ENCODE measurements around the gene EPHX1. TPM values are rescaled to one million over a fixed set of nuclear protein-coding genes. Genes with fewer than 3 reads are reported as not detected.
"Not testable (repeated sequence)": the region's sequence is repeated elsewhere in the genome, so short reads cannot be mapped to it uniquely, and the experiment has no call there.

EPHX1 gene
- total and polyA plus RNA-seq, 2 donors from 2014 or later: 78.6 to 178 TPM

DNA sequence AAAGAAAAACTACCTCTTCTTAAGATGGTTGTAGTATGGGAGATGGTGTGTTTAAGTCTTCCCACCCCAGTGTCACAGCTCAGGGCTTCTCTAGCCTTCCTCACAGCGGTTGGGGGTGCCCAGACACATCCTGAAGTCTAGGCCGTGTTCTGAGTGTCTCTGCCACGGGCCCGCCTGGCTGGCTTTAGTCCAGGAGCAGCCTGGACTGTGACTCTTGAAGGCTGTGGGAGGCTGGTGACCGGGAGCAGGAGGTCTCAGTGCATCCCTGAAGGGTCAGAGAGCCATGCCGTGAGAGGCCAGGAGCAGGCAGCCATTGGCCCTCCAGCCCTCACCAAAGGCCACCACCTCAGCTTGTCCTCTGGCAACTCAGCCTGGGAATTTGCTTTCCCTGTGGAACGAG lies 4.5 kb downstream of the EPHX1 start:
- intact Hi-C loops (cut with DNase I): no loop called here
- no peaks in the 10 kb centered on the region for H3K27me3 ChIP-seq (ENCODE audit: control insufficient read depth, insufficient read depth, low read length)

DNA sequence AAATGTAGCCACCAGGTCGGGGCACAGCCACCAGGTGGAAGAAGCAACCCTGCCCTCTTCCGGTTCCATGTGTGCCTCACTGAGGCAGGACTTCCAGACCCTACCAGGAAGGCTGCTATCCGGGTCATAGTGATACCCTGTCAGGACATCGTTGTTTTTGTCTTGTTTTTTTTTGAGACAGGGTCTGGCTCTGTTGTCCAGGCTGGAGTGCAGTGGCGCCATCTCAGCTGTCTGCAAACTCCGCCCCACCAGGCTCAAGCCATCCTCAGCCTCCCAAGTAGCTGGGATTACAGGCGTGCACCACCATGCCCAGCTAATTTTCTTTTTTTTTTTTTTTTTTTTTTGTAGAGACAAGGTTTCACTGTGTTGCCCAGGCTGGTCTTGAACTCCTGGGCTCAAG lies 5.2 kb downstream of the EPHX1 start:
- FAIRE-seq; intact Hi-C loops (cut with DNase I): not testable (repeated sequence)
- H3K27ac ChIP-seq (ENCODE audit: low read depth in 2 of 2, low read length in 2 of 2): peak overlapping the region; percentile 82 to 84

More for the DNA sequence above, 4.5 kb downstream of the EPHX1 start:
- no peaks in the 10 kb centered on the region for H3K9me3 ChIP-seq (ENCODE audit: control insufficient read depth in 2 of 3, insufficient read depth in 1 of 3, low read length in 3 of 3)
- DNase-seq (no peak), FAIRE-seq (no peak)
- peak overlapping the region; percentile 82 to 84 for H3K27ac ChIP-seq (ENCODE audit: low read depth in 2 of 2, low read length in 2 of 2)
- H3K36me3 ChIP-seq (ENCODE audit: control insufficient read depth in 2 of 3, insufficient read depth in 3 of 3, low read length in 3 of 3): no peaks in the 10 kb centered on the region
- peaks cover 0 to 60% (median 56%) of the 10 kb centered on the region in 3 donors for H3K4me1 ChIP-seq (ENCODE audit: control insufficient read depth in 2 of 3, insufficient read depth in 2 of 3, low read depth in 1 of 3, low read length in 3 of 3)
- peak overlapping the region in 1 of 3 donors; percentile 38 for H3K4me3 ChIP-seq (ENCODE audit: low read length in 3 of 3)
- peak overlapping the region in 1 of 3 donors; percentile 53 for H3K9ac ChIP-seq (ENCODE audit: low read length in 3 of 3)
- TF ChIP-seq, protein P1, sequence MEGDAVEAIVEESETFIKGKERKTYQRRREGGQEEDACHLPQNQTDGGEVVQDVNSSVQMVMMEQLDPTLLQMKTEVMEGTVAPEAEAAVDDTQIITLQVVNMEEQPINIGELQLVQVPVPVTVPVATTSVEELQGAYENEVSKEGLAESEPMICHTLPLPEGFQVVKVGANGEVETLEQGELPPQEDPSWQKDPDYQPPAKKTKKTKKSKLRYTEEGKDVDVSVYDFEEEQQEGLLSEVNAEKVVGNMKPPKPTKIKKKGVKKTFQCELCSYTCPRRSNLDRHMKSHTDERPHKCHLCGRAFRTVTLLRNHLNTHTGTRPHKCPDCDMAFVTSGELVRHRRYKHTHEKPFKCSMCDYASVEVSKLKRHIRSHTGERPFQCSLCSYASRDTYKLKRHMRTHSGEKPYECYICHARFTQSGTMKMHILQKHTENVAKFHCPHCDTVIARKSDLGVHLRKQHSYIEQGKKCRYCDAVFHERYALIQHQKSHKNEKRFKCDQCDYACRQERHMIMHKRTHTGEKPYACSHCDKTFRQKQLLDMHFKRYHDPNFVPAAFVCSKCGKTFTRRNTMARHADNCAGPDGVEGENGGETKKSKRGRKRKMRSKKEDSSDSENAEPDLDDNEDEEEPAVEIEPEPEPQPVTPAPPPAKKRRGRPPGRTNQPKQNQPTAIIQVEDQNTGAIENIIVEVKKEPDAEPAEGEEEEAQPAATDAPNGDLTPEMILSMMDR (IDR thresholded peaks at IDR 0.05; ENCODE audit: borderline replicate concordance, extremely low read depth, insufficient read depth): no peak

DNA sequence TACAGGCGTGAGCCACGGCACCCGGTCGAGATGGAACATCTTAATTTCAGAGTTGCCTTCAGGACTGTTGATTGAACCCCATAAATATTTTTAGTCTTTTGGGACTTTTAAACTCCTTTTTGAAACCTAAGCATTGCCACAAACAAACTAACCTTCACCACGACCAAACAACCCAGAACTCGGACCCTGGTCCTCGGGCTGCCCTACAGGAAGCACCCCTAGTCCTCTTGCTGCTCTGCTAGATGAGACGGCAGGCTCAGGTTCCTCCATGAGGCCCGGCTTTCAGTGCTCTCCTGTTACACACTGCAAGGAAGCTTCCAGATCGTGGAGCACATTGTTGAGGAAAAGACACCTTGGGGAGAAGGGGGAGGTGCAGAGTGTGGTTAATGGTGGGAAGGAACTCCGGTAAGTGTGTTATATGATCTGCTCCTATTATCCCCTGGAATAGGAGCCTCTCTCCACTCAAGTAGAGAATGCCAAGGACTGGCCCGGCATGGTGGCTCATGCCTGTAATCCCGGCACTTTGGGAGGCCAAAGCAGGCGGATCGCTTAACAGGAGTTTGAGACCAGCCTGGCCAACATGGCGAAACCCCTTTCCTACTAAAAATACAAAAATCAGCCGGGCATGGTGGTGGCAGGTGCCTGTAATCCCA lies 5.7 kb downstream of the EPHX1 start:
- TF ChIP-seq, protein P1 (IDR thresholded peaks at IDR 0.05; ENCODE audit: borderline replicate concordance, extremely low read depth, insufficient read depth): no peak
- Histone ChIP-seq H3K9ac (ENCODE audit: low read length in 3 of 3) (no peak overlapping the region), H3K4me1 (ENCODE audit: control insufficient read depth in 2 of 3, insufficient read depth in 2 of 3, low read depth in 1 of 3, low read length in 3 of 3) (peaks cover 0 to 60% (median 56%) of the 10 kb centered on the region in 3 donors), H3K9me3 (ENCODE audit: control insufficient read depth in 2 of 3, insufficient read depth in 1 of 3, low read length in 3 of 3) (no peaks in the 10 kb centered on the region), H3K4me3 (ENCODE audit: low read length in 3 of 3) (no peak overlapping the region), H3K27me3 (ENCODE audit: control insufficient read depth, insufficient read depth, low read length) (no peaks in the 10 kb centered on the region), H3K27ac (ENCODE audit: low read depth in 2 of 2, low read length in 2 of 2) (peak overlapping the region in 1 of 2 donors; percentile 41), H3K36me3 (ENCODE audit: control insufficient read depth in 2 of 3, insufficient read depth in 3 of 3, low read length in 3 of 3) (no peaks in the 10 kb centered on the region)
- intact Hi-C loops (cut with DNase I): no loop called here
- DNase-seq (peak in 2 of 5 donors; percentile 32 to 58), FAIRE-seq (no peak)

More for the DNA sequence above, 5.2 kb downstream of the EPHX1 start:
- not testable (repeated sequence) for H3K9ac ChIP-seq (ENCODE audit: low read length in 3 of 3); H3K4me3 ChIP-seq (ENCODE audit: low read length in 3 of 3); DNase-seq; H3K9me3 ChIP-seq (ENCODE audit: control insufficient read depth in 2 of 3, insufficient read depth in 1 of 3, low read length in 3 of 3); H3K36me3 ChIP-seq (ENCODE audit: control insufficient read depth in 2 of 3, insufficient read depth in 3 of 3, low read length in 3 of 3); H3K27me3 ChIP-seq (ENCODE audit: control insufficient read depth, insufficient read depth, low read length)
- H3K4me1 ChIP-seq (ENCODE audit: control insufficient read depth in 2 of 3, insufficient read depth in 2 of 3, low read depth in 1 of 3, low read length in 3 of 3): peaks cover 0 to 60% (median 56%) of the 10 kb centered on the region in 3 donors

DNA sequence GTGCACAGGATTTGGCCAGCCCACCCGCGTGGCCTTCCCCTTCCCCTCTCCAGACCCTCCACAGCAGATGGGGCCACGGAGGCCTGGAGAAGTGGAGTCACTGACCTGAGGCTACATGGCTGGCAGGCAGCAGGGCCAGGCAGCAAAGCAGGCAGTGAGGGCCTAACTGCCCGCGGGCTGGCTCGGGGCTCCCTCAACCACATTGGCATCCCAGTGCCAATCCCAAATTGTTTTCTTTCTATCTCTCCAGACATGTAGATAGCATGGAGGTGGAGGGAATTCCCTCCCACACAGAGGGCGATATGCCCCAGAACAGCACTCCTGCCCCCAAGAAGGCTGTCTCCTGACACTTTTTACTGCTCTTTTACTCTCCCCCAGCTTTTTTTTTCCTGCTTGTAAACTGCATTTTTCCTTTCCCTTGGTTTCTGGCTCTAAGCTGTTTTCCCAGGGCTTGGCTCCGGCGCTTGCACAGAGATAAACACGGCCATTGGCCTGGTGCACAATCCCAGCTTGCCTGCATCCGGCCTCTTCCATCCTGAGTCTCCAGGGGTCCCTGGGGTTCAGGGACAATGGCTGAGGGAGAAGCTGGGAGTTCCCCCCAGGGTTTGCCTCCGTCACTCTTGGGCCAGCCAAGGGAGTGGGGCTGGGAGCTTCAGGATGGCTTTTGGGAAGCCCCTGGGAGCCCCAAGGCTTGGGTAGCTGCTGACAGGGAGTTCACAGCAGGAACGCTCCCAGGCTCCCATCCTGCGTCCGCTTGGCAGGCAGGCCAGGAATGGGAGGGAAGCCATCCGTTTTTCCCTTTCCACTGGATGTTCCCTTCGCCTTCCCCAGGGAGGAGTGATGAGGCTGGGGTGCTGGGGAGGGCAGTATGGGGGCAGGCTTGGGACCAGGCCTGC lies 7.0 kb downstream of the EPHX1 start:
- DNase-seq (peak in 4 of 5 donors; percentile 28 to 86 (median 72)), FAIRE-seq (no peak)
- H3K27ac ChIP-seq (ENCODE audit: low read depth in 2 of 2, low read length in 2 of 2): peak overlapping the region; percentile 93 to 96
- TF ChIP-seq, protein P1 (IDR thresholded peaks at IDR 0.05; ENCODE audit: borderline replicate concordance, extremely low read depth, insufficient read depth): no peak
- no peaks in the 10 kb centered on the region for H3K9me3 ChIP-seq (ENCODE audit: control insufficient read depth in 2 of 3, insufficient read depth in 1 of 3, low read length in 3 of 3)
- no peaks in the 10 kb centered on the region for H3K27me3 ChIP-seq (ENCODE audit: control insufficient read depth, insufficient read depth, low read length)
- peaks cover 0 to 53% (median 47%) of the 10 kb centered on the region in 3 donors for H3K4me1 ChIP-seq (ENCODE audit: control insufficient read depth in 2 of 3, insufficient read depth in 2 of 3, low read depth in 1 of 3, low read length in 3 of 3)
- H3K9ac ChIP-seq (ENCODE audit: low read length in 3 of 3): peak overlapping the region in 1 of 3 donors; percentile 69
- intact Hi-C loops (cut with DNase I): no loop called here
- H3K4me3 ChIP-seq (ENCODE audit: low read length in 3 of 3): no peak overlapping the region
- peaks cover 0 to under 1% (median 0%) of the 10 kb centered on the region in 3 donors for H3K36me3 ChIP-seq (ENCODE audit: control insufficient read depth in 2 of 3, insufficient read depth in 3 of 3, low read length in 3 of 3)

All from kidney (tissue), 14 donors.